ENCODE measurements around the gene YTHDF2. TPM values are rescaled to one million over a fixed set of nuclear protein-coding genes. Genes with fewer than 3 reads are reported as not detected.
A peak's percentile ranks its signal among the peaks of the same experiment; 100 is the strongest.

Gene YTHDF2
- total and polyA plus RNA-seq, 9 of the 15 experiments (the other 6 are each of a cell fraction or from before 2014, with no cell fraction given): 41.0 to 111 (median 83.3) TPM

DNA sequence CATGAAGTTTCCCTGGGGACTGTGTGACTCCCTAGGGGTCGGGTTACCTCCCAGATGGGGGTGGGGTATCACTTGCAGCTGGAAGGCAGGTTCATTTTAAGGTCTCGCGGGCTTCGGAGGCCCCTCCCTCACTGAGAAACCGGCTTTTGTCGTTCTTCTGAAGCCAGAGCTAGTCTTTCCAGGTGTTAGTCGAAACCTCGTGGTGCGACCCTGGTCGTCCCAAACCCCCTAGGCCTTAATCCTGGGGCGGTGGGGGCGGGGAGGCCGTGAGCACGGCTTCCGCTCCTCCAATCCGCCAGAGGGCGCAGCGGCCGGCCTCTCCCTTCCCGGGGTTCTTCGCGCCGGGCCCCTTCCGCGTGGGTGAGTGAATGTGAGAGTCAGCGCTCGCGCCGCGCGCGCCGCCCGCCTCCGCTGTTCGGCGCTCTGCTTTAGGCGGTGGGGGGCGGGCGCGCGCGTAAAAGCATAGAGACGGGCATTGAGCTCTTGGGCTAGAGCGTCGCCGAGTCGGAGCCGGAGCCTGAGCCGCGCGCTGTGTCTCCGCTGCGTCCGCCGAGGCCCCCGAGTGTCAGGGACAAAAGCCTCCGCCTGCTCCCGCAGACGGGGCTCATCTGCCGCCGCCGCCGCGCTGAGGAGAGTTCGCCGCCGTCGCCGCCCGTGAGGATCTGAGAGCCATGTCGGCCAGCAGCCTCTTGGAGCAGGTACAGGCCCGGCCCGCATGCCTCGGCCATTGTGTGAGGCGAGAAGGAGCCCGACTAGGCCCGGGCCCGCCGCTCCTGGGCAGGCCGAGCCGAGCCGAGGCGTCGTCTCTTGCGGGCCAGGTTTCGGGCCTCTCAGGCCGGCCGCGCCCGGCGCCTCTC is at the start of gene YTHDF2 (continued):
- peak; percentile 75 for TF ChIP-seq KAT2B (IDR thresholded peaks at IDR 0.05; ENCODE audit: low read depth, low read length)
- TF ChIP-seq ZSCAN32 (CRISPR knock-in tag; IDR thresholded peaks at IDR 0.05): 0 out of 2 replicates have a peak, but pooled peaks have one; percentile 3
- TF ChIP-seq ZNF76 (CRISPR knock-in tag; IDR thresholded peaks at IDR 0.05; ENCODE audit: borderline replicate concordance): no peak; the same call in 1 of the 2 replicates
- TF ChIP-seq STAT5A (IDR thresholded peaks at IDR 0.05; ENCODE audit: borderline replicate concordance, low read length): peak; percentile 8; the same call in 1 of the 2 replicates
- peak; percentile 52 for TF ChIP-seq PHF21A (IDR thresholded peaks at IDR 0.05; ENCODE audit: borderline replicate concordance, low read depth)
- TF ChIP-seq, protein P1, sequence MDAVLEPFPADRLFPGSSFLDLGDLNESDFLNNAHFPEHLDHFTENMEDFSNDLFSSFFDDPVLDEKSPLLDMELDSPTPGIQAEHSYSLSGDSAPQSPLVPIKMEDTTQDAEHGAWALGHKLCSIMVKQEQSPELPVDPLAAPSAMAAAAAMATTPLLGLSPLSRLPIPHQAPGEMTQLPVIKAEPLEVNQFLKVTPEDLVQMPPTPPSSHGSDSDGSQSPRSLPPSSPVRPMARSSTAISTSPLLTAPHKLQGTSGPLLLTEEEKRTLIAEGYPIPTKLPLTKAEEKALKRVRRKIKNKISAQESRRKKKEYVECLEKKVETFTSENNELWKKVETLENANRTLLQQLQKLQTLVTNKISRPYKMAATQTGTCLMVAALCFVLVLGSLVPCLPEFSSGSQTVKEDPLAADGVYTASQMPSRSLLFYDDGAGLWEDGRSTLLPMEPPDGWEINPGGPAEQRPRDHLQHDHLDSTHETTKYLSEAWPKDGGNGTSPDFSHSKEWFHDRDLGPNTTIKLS (IDR thresholded peaks at IDR 0.05; ENCODE audit: borderline replicate concordance, low read depth): peak; percentile 92
- peak; percentile 47; the same call in 1 of the 2 replicates for TF ChIP-seq ZNF384 (IDR thresholded peaks at IDR 0.05; ENCODE audit: low read depth, low read length)
- peak; percentile 55; the same call in 1 of the 2 replicates for TF ChIP-seq RBM34 (IDR thresholded peaks at IDR 0.05; ENCODE audit: borderline replicate concordance, insufficient read depth, low read length)
- peak in 1 of 2 experiments; percentile 74; a peak in 2 of 4 replicates for TF ChIP-seq SRF (CRISPR knock-in tag; IDR thresholded peaks at IDR 0.05)
- TF ChIP-seq TCF7 (IDR thresholded peaks at IDR 0.05; ENCODE audit: borderline replicate concordance): 0 out of 2 replicates have a peak, but pooled peaks have one; percentile 4
- peak; percentile 85 for TF ChIP-seq DPF2 (IDR thresholded peaks at IDR 0.05)
- peak; percentile 37 for TF ChIP-seq ZNF121 (CRISPR knock-in tag; conservative IDR thresholded peaks at IDR 0.05)
- TF ChIP-seq RBM22 (IDR thresholded peaks at IDR 0.05; ENCODE audit: low read depth, low read length, poor library complexity, severe bottlenecking): peak; percentile 86
- no peak for TF ChIP-seq MCM2 (IDR thresholded peaks at IDR 0.05; ENCODE audit: low read depth)
- peak; percentile 96 for TF ChIP-seq GTF2E2 (tag; IDR thresholded peaks at IDR 0.05)
- TF ChIP-seq, protein P2, sequence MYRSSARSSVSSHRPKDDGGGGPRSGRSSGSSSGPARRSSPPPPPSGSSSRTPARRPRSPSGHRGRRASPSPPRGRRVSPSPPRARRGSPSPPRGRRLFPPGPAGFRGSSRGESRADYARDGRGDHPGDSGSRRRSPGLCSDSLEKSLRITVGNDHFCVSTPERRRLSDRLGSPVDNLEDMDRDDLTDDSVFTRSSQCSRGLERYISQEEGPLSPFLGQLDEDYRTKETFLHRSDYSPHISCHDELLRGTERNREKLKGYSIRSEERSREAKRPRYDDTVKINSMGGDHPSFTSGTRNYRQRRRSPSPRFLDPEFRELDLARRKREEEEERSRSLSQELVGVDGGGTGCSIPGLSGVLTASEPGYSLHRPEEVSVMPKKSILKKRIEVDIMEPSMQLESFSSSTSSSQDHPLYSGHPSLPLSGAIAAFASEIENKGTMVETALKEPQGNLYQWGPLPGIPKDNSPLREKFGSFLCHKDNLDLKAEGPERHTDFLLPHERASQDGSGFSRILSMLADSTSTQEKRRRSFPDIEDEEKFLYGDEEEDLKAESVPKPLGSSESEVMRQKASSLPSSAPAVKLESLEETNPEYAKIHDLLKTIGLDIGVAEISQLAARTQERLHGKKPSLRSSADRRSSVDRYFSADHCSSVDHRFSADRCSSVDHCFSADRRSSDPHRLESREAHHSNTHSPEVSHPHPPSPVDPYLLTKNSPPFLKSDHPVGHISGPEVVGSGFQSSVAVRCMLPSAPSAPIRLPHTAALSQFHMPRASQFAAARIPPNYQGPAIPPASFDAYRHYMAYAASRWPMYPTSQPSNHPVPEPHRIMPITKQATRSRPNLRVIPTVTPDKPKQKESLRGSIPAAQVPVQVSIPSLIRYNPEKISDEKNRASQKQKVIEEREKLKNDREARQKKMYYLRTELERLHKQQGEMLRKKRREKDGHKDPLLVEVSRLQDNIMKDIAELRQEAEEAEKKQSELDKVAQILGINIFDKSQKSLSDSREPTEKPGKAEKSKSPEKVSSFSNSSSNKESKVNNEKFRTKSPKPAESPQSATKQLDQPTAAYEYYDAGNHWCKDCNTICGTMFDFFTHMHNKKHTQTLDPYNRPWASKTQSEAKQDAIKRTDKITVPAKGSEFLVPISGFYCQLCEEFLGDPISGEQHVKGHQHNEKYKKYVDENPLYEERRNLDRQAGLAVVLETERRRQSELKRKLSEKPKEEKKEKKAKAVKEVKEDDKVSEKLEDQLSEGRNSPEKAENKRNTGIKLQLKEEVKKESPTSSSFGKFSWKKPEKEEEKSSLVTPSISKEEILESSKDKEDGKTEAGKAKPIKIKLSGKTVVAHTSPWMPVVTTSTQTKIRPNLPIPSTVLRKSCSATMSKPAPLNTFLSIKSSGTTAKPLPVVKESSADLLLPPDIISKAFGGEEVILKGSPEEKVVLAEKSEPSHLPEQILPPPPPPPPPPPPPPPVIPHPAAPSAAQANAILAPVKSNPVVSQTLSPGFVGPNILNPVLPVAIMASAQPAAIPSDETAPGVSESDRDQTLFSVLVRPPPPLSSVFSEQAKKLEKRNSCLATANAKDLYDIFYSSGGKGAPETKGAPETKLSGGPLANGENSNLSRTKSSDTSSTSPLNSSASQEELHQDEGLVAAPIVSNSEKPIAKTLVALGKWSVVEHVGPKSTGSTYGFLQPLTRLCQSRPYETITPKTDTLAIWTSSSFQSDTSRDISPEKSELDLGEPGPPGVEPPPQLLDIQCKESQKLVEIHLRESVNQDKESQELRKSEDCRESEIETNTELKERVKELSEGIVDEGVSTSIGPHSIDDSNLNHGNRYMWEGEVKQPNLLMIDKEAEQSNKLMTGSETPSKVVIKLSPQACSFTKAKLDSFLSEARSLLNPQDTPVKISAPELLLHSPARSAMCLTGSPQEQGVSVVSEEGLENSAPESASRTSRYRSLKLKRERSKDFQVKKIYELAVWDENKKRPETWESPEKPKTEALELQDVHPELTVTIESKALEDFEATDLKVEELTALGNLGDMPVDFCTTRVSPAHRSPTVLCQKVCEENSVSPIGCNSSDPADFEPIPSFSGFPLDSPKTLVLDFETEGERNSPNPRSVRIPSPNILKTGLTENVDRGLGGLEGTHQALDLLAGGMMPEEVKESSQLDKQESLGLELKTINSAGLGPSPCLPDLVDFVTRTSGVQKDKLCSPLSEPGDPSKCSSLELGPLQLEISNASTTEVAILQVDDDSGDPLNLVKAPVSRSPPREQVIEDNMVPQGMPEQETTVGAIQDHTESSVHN (IDR thresholded peaks at IDR 0.05; ENCODE audit: borderline replicate concordance in 1 of 2, low read depth in 1 of 2): peak in 1 of 2 experiments; percentile 37; a peak in 1 of 4 replicates
- TF ChIP-seq HCFC1 (IDR thresholded peaks at IDR 0.05; ENCODE audit: low read depth, low read length): peak; percentile 83
- peak; percentile 59 for TF ChIP-seq ATF1 (CRISPR knock-in tag; IDR thresholded peaks at IDR 0.05)
- TF ChIP-seq ATF1 (tag; IDR thresholded peaks at IDR 0.05): peak; percentile 94
